NCI-H1694 (cell line): ENCODE results near the gene MIPOL1.

Experiments
- DNase-seq: peaks from one replicate; lab custom pipeline; 2025; lab: John Stamatoyannopoulos, UW

Gene MIPOL1

GRCh38 chr14:37597914-37598746 lies 400.4 kb downstream of the MIPOL1 start:
- no peak for DNase-seq

GRCh38 chr14:37598747-37599506 lies 401.2 kb downstream of the MIPOL1 start:
- DNase-seq: no peak

- DNase-seq: no peak
Observed at GRCh38 chr14:37599507-37600368, 402.0 kb downstream of the MIPOL1 start.

- no peak for DNase-seq
Observed at GRCh38 chr14:37600880-37601741, 403.4 kb downstream of the MIPOL1 start.

GRCh38 chr14:37601865-37602264 lies 404.1 kb downstream of the MIPOL1 start:
- DNase-seq: no peak
